Keratinocyte (primary cell): ENCODE results near the gene CHST8. TPM values are rescaled to one million over a fixed set of nuclear protein-coding genes. Genes with fewer than 3 reads are reported as not detected.
"Not testable (repeated sequence)": the region's sequence is repeated elsewhere in the genome, so short reads cannot be mapped to it uniquely, and the experiment has no call there.

Experiments used
- DNase-seq: peaks from one replicate; pipeline ENCODE4 v3.0.0-alpha.2; 2011; ENCODE audit warnings: low read depth, missing footprints, low spot score
- FAIRE-seq: peaks from 2 replicates; lab custom pipeline; 2011; peaks lifted over from hg19 to GRCh38; lab: Jason Lieb, UNC
- H2AFZ ChIP-seq: 2 replicates; pipeline ENCODE4 v1.6.0; 2012; ENCODE audit warnings: low read length, control low read depth, inconsistent platforms; ENCODE audit not compliant: control insufficient read depth
- H3K27ac ChIP-seq: 2 replicates; pipeline ENCODE4 v1.5.1; 2011; ENCODE audit warnings: low read length; ENCODE audit not compliant: control insufficient read depth, insufficient read depth
- H3K27me3 ChIP-seq: 3 replicates; pipeline ENCODE4 v1.6.0; 2011; ENCODE audit warnings: low read length; ENCODE audit not compliant: control insufficient read depth, insufficient read depth; ENCODE audit errors: extremely low read depth
- H3K36me3 ChIP-seq, 2 experiments: 2 replicates in 1 of 2; 3 replicates in 1 of 2; pipeline ENCODE4 v1.5.1; 2011; ENCODE audit warnings: low read length in 2 of 2, mild to moderate bottlenecking in 1 of 2; ENCODE audit not compliant: control insufficient read depth in 2 of 2, insufficient read depth in 2 of 2; ENCODE audit errors: extremely low read depth in 1 of 2
- H3K4me1 ChIP-seq: 3 replicates; pipeline ENCODE4 v1.5.1; 2011; ENCODE audit warnings: low read length; ENCODE audit not compliant: control insufficient read depth, insufficient read depth; ENCODE audit errors: extremely low read depth
- H3K4me2 ChIP-seq: 3 replicates; pipeline ENCODE4 v1.6.0; 2011; ENCODE audit warnings: low read depth, low read length; ENCODE audit not compliant: control insufficient read depth, insufficient read depth; ENCODE audit errors: extremely low read depth
- H3K4me3 ChIP-seq, 3 experiments: fragments of 200-600 bp in 1 of 3; sonication (generic) in 1 of 3; 2 replicates in 2 of 3; 3 replicates in 1 of 3; pipeline ENCODE4 v1.5.1; 2011 to 2016; ENCODE audit warnings: low read length in 3 of 3, mild to moderate bottlenecking in 3 of 3, control low read depth in 2 of 3, inconsistent platforms in 1 of 3, low read depth in 1 of 3, mixed read lengths in 1 of 3, mixed run types in 1 of 3, moderate library complexity in 1 of 3; ENCODE audit not compliant: control insufficient read depth in 2 of 3, insufficient read depth in 2 of 3; ENCODE audit errors: extremely low read depth in 1 of 3
- H3K79me2 ChIP-seq: 2 replicates; pipeline ENCODE4 v1.6.0; 2012; ENCODE audit warnings: low read length; ENCODE audit not compliant: control insufficient read depth, insufficient read depth
- H3K9ac ChIP-seq: 3 replicates; pipeline ENCODE4 v1.6.0; 2011; ENCODE audit warnings: low read length; ENCODE audit not compliant: control insufficient read depth, insufficient read depth; ENCODE audit errors: extremely low read depth
- H3K9me1 ChIP-seq: 3 replicates; pipeline ENCODE4 v1.6.0; 2011; ENCODE audit warnings: low read length; ENCODE audit not compliant: control insufficient read depth, insufficient read depth; ENCODE audit errors: extremely low read depth
- H3K9me3 ChIP-seq: 2 replicates; pipeline ENCODE4 v1.5.1; 2012; ENCODE audit warnings: low read depth, low read length; ENCODE audit not compliant: control insufficient read depth
- H4K20me1 ChIP-seq: 3 replicates; pipeline ENCODE4 v1.6.0; 2011; ENCODE audit warnings: low read length; ENCODE audit not compliant: control insufficient read depth, insufficient read depth; ENCODE audit errors: extremely low read depth
- EZH2 ChIP-seq: IDR thresholded peaks from one replicate; pipeline ENCODE4 v1.6.1; 2012; ENCODE audit warnings: inconsistent platforms, mild to moderate bottlenecking, low read length, moderate library complexity
- dilution Hi-C: fragments of 300-500 bp; cut with MboI; formaldehyde crosslinking; loops from one replicate; pipeline ENCODE4 v1.7.0; 2020; ENCODE audit warnings: low sequenced_read_pairs; ENCODE audit not compliant: extremely low pct_ligation_motif_present
- polyA plus RNA-seq, 5 experiments: library from polyadenylated mRNA; depleted of rRNA in 3 of 5; stranded (reverse) in 3 of 5; stranded (forward) in 1 of 5; unstranded in 1 of 5; fragments of >200 nt; gene quantifications; 1 replicate in 1 of 5; 2 replicates in 3 of 5; 3 replicates in 1 of 5; pipeline versions ENCODE4 v1.2.1 to v1.2.3, GENCODE V29; 2011 to 2012; ENCODE audit warnings: missing spikeins in 2 of 5, low read depth in 1 of 5, low replicate concordance in 1 of 5
- TF ChIP-seq, protein P1 (sequence below), 3 experiments: IDR thresholded peaks in 1 of 3; conservative IDR thresholded peaks in 1 of 3; optimal IDR thresholded peaks in 1 of 3; 2 replicates in 2 of 3; 3 replicates in 1 of 3; pipeline versions ENCODE3 to v1.5.1; 2011; ENCODE audit warnings: low read length in 3 of 3, mild to moderate bottlenecking in 3 of 3, moderate library complexity in 2 of 3, control low read depth in 1 of 3, inconsistent platforms in 1 of 3; ENCODE audit not compliant: insufficient read depth in 2 of 3; ENCODE audit errors: extremely low read depth in 1 of 3

The CHST8 gene
- polyA plus RNA-seq, 1 donor (not counting 4 experiments of a cell fraction or from before 2014, with no cell fraction given): not detected

GRCh38 chr19:33603377-33603776 is 18.4 kb upstream of the CHST8 start:
- Histone ChIP-seq H3K27me3 (no peaks in the 10 kb centered on the region), H3K27ac (no peak overlapping the region), H3K9ac (no peak overlapping the region), H3K4me1 (no peaks in the 10 kb centered on the region), H3K4me2 (no peak overlapping the region), H3K9me3 (peaks cover 3% of the 10 kb centered on the region), H3K9me1 (no peaks in the 10 kb centered on the region), H4K20me1 (no peaks in the 10 kb centered on the region), H3K4me3 (no peak overlapping the region), H3K36me3 (no peaks in the 10 kb centered on the region), H3K79me2 (no peaks in the 10 kb centered on the region), H2AFZ (no peak overlapping the region)
- no peak for DNase-seq
- TF ChIP-seq, protein P1, sequence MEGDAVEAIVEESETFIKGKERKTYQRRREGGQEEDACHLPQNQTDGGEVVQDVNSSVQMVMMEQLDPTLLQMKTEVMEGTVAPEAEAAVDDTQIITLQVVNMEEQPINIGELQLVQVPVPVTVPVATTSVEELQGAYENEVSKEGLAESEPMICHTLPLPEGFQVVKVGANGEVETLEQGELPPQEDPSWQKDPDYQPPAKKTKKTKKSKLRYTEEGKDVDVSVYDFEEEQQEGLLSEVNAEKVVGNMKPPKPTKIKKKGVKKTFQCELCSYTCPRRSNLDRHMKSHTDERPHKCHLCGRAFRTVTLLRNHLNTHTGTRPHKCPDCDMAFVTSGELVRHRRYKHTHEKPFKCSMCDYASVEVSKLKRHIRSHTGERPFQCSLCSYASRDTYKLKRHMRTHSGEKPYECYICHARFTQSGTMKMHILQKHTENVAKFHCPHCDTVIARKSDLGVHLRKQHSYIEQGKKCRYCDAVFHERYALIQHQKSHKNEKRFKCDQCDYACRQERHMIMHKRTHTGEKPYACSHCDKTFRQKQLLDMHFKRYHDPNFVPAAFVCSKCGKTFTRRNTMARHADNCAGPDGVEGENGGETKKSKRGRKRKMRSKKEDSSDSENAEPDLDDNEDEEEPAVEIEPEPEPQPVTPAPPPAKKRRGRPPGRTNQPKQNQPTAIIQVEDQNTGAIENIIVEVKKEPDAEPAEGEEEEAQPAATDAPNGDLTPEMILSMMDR (optimal IDR thresholded peaks at IDR 0.05 in 1 of 3, IDR thresholded peaks at IDR 0.05 in 1 of 3, conservative IDR thresholded peaks at IDR 0.05 in 1 of 3; ENCODE audit: extremely low read depth in 1 of 3, insufficient read depth in 2 of 3, low read length in 3 of 3): no peak
- no peak for TF ChIP-seq EZH2
- FAIRE-seq: no peak
- dilution Hi-C loops: no loop called here

DNA sequence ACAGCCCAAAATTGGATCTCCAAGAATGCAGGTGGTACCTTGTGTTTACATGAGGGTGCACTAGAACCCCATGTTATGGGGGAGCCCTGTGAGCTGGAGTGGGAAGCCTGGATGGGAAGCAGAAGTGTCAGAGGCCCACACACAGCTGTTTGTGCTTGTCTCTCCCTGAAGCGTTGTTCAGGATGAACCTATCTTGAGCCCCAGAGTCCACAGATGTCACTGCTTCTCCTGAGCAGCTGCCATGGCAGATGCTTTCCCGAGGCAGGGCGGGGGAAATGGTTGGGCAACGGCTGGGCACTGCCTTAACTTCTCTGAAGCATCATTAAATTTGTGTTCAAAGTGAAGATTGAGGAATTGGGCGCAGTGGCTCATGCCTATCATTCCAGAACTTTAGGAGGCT is 17.1 kb upstream of the CHST8 start:
- TF ChIP-seq EZH2: no peak
- TF ChIP-seq, protein P1 (optimal IDR thresholded peaks at IDR 0.05 in 1 of 3, IDR thresholded peaks at IDR 0.05 in 1 of 3, conservative IDR thresholded peaks at IDR 0.05 in 1 of 3; ENCODE audit: extremely low read depth in 1 of 3, insufficient read depth in 2 of 3, low read length in 3 of 3): no peak
- no peaks in the 10 kb centered on the region for H3K9me1 ChIP-seq
- no peak overlapping the region for H3K9ac ChIP-seq
- FAIRE-seq: no peak
- no peaks in the 10 kb centered on the region for H3K36me3 ChIP-seq
- dilution Hi-C loops: no loop called here
- no peak overlapping the region for H3K4me2 ChIP-seq
- no peaks in the 10 kb centered on the region for H3K27me3 ChIP-seq
- no peak for DNase-seq
- peaks cover 3% of the 10 kb centered on the region for H3K9me3 ChIP-seq
- H4K20me1 ChIP-seq: no peaks in the 10 kb centered on the region
- no peaks in the 10 kb centered on the region for H3K4me1 ChIP-seq
- H2AFZ ChIP-seq: no peak overlapping the region
- H3K79me2 ChIP-seq: no peaks in the 10 kb centered on the region
- H3K4me3 ChIP-seq: no peak overlapping the region
- no peak overlapping the region for H3K27ac ChIP-seq

GRCh38 chr19:33605803-33606295 is 15.9 kb upstream of the CHST8 start:
- H2AFZ ChIP-seq, dilution Hi-C loops: not testable (repeated sequence)

More at GRCh38 chr19:33605803-33606295, 15.9 kb upstream of the CHST8 start:
- FAIRE-seq, H3K4me2 ChIP-seq, H3K9ac ChIP-seq, H4K20me1 ChIP-seq, H3K9me1 ChIP-seq, H3K79me2 ChIP-seq, H3K36me3 ChIP-seq, H3K27ac ChIP-seq, H3K4me1 ChIP-seq, H3K27me3 ChIP-seq, DNase-seq, H3K9me3 ChIP-seq, H3K4me3 ChIP-seq: not testable (repeated sequence)
